GM23338 (cell line): ENCODE data around the gene CCDC196. TPM values are rescaled to one million over a fixed set of nuclear protein-coding genes. Genes with fewer than 3 reads are reported as not detected.

Source experiments
- ATAC-seq: fragments of 200-7000 bp; cut with Tn5 transposase; 3 replicates; pipeline ENCODE4 v1.9.1; 2020
- DNase-seq: peaks from one replicate; pipeline ENCODE4 v3.0.0-alpha.2; 2015; ENCODE audit warnings: low spot score
- H2AFZ ChIP-seq: fragments of 200-600 bp; sonication (generic); 2 replicates; pipeline ENCODE4 v1.8.0; 2016; ENCODE audit warnings: antibody characterized with exemption, mild to moderate bottlenecking, moderate library complexity
- H3F3A ChIP-seq: fragments of 200-600 bp; sonication (generic); replicated peaks from 2 replicates; pipeline ENCODE4 v1.8.0; 2017; ENCODE audit warnings: antibody characterized with exemption, mixed run types, low read depth
- H3K27ac ChIP-seq: fragments of 200-600 bp; sonication (generic); 2 replicates; pipeline ENCODE4 v1.6.1; 2016; ENCODE audit warnings: low read depth
- H3K27me3 ChIP-seq: fragments of 200-600 bp; sonication (generic); 2 replicates; pipeline ENCODE4 v1.8.0; 2016; ENCODE audit warnings: mild to moderate bottlenecking, mixed run types, moderate library complexity; ENCODE audit not compliant: insufficient read depth
- H3K36me3 ChIP-seq: fragments of 200-600 bp; sonication (generic); 2 replicates; pipeline ENCODE4 v1.8.0; 2016; ENCODE audit warnings: mild to moderate bottlenecking; ENCODE audit not compliant: insufficient read depth
- H3K4me1 ChIP-seq: fragments of 200-600 bp; sonication (generic); 2 replicates; pipeline ENCODE4 v1.8.0; 2016; ENCODE audit warnings: mild to moderate bottlenecking, moderate library complexity; ENCODE audit not compliant: insufficient read depth
- H3K4me2 ChIP-seq: fragments of 200-600 bp; sonication (generic); 2 replicates; pipeline ENCODE4 v1.7.1; 2017; ENCODE audit warnings: mixed run types
- H3K4me3 ChIP-seq: fragments of 200-600 bp; sonication (generic); 2 replicates; pipeline ENCODE4 v1.6.1; 2016; ENCODE audit warnings: mixed run types
- H3K79me2 ChIP-seq: fragments of 200-600 bp; sonication (generic); replicated peaks from 2 replicates; pipeline ENCODE4 v1.8.0; 2017; ENCODE audit warnings: mild to moderate bottlenecking; ENCODE audit not compliant: insufficient read depth
- H3K9me2 ChIP-seq: fragments of 200-600 bp; sonication (generic); 2 replicates; pipeline ENCODE4 v1.8.0; 2017; ENCODE audit not compliant: insufficient read depth
- H4K20me1 ChIP-seq: fragments of 200-600 bp; sonication (generic); replicated peaks from 2 replicates; pipeline ENCODE4 v1.8.0; 2017; ENCODE audit warnings: mild to moderate bottlenecking; ENCODE audit not compliant: insufficient read depth
- H3K27ac Mint-ChIP-seq: 2 replicates; pipeline ENCODE4 v1.8.0; 2020; ENCODE audit warnings: inconsistent platforms, mild to moderate bottlenecking, moderate library complexity, mixed read lengths
- H3K27me3 Mint-ChIP-seq: 3 replicates; pipeline ENCODE4 v1.8.0; 2022; ENCODE audit warnings: low read depth, mild to moderate bottlenecking, moderate library complexity, mixed read lengths, inconsistent platforms; ENCODE audit not compliant: insufficient read depth, poor library complexity
- H3K36me3 Mint-ChIP-seq: 3 replicates; pipeline ENCODE4 v1.8.0; 2021; ENCODE audit warnings: low read depth, mild to moderate bottlenecking, inconsistent platforms, moderate library complexity, mixed read lengths
- H3K4me1 Mint-ChIP-seq: 3 replicates; pipeline ENCODE4 v1.8.0; 2020; ENCODE audit warnings: mild to moderate bottlenecking, inconsistent platforms, mixed read lengths
- H3K4me3 Mint-ChIP-seq: 3 replicates; pipeline ENCODE4 v1.8.0; 2021; ENCODE audit warnings: moderate library complexity, mild to moderate bottlenecking, inconsistent platforms, mixed read lengths
- H3K9me3 Mint-ChIP-seq: 3 replicates; pipeline ENCODE4 v1.8.0; 2020; ENCODE audit warnings: moderate library complexity, mild to moderate bottlenecking, inconsistent platforms, mixed read lengths
- CREB1 ChIP-seq: fragments of 250-450 bp; sonication (Bioruptor Pico); IDR thresholded peaks from 2 replicates; pipeline ENCODE4 v1.5.0; 2020; ENCODE audit warnings: low read depth, mild to moderate bottlenecking, moderate library complexity
- CTCF ChIP-seq, 2 experiments: fragments of 200-600 bp in 1 of 2; sonication (generic) in 1 of 2; conservative IDR thresholded peaks; 2 replicates each; pipeline versions ENCODE4 v1.5.1 to v1.6.1; 2016 to 2017; ENCODE audit warnings: antibody characterized with exemption in 2 of 2, low read depth in 2 of 2, mild to moderate bottlenecking in 2 of 2, moderate library complexity in 1 of 2
- ETS1 ChIP-seq: IDR thresholded peaks from 2 replicates; pipeline ENCODE4 v1.6.1; 2016; ENCODE audit warnings: antibody characterized with exemption
- EZH2 ChIP-seq: fragments of 200-600 bp; sonication (generic); IDR thresholded peaks from one replicate; pipeline ENCODE4 v1.8.0; 2017; ENCODE audit warnings: antibody characterized with exemption, mild to moderate bottlenecking, low read depth; ENCODE audit not compliant: unreplicated experiment
- EZH2phosphoT487 ChIP-seq: fragments of 200-600 bp; sonication (generic); IDR thresholded peaks from one replicate; pipeline ENCODE4 v1.8.1; 2018; ENCODE audit warnings: antibody characterized with exemption; ENCODE audit not compliant: unreplicated experiment
- JUNB ChIP-seq: IDR thresholded peaks from one replicate; pipeline ENCODE4 v1.6.1; 2016; ENCODE audit warnings: antibody characterized with exemption; ENCODE audit not compliant: unreplicated experiment
- NANOG ChIP-seq: IDR thresholded peaks from 2 replicates; pipeline ENCODE4 v1.6.1; 2016; ENCODE audit warnings: antibody characterized with exemption, borderline replicate concordance
- POLR2AphosphoS5 ChIP-seq: IDR thresholded peaks from 2 replicates; pipeline ENCODE4 v1.6.1; 2016; ENCODE audit warnings: antibody characterized with exemption, low read depth
- REST ChIP-seq: IDR thresholded peaks from one replicate; pipeline ENCODE4 v1.6.1; 2018; ENCODE audit warnings: antibody characterized with exemption; ENCODE audit not compliant: unreplicated experiment
- STAT1 ChIP-seq: IDR thresholded peaks from one replicate; pipeline ENCODE4 v1.6.1; 2016; ENCODE audit warnings: antibody characterized with exemption; ENCODE audit not compliant: unreplicated experiment
- ZNF114 ChIP-seq: fragments of 250-450 bp; sonication (Bioruptor Pico); IDR thresholded peaks from 2 replicates; pipeline ENCODE4 v1.5.0; 2020; ENCODE audit warnings: mild to moderate bottlenecking, moderate library complexity
- ZNF331 ChIP-seq: fragments of 250-450 bp; sonication (Bioruptor Pico); IDR thresholded peaks from 2 replicates; pipeline ENCODE4 v1.5.0; 2020; ENCODE audit warnings: low read depth, mild to moderate bottlenecking, moderate library complexity
- ZNF462 ChIP-seq: fragments of 250-450 bp; sonication (Bioruptor Pico); IDR thresholded peaks from 2 replicates; pipeline ENCODE4 v1.5.0; 2020; ENCODE audit warnings: mild to moderate bottlenecking, moderate library complexity
- long read RNA-seq: library from polyadenylated mRNA; unstranded; transcript quantifications from one replicate; pipeline ENCODE4 v2.0.0, GENCODE V29; 2020; ENCODE audit not compliant: unreplicated experiment
- polyA plus RNA-seq: library from polyadenylated mRNA; unstranded; fragments of >200 nt; fragmentation: Nextera tagmentation; extraction: Ambion mirVana; gene quantifications from 2 replicates; pipeline ENCODE4 v1.2.1, GENCODE V29; 2016
- total RNA-seq: library from RNA; depleted of rRNA; stranded (reverse); fragments of >200 nt; shearing (Covaris generic); gene quantifications from 2 replicates; pipeline ENCODE4 v1.2.3, GENCODE V29; 2014; rRNA removed

Gene CCDC196
- not detected in 2 replicates for total RNA-seq
- 0.27 TPM in 1 of 2 replicates, not detected in the other for polyA plus RNA-seq
- long read RNA-seq, result 0 reads

- no peaks in the 10 kb centered on the region for H3F3A ChIP-seq
- no peaks in the 10 kb centered on the region for H3K9me2 ChIP-seq
- H3K4me2 ChIP-seq, result no peak within 1 kb of the TSS
- H3K27me3 Mint-ChIP-seq, result no peaks in the 10 kb centered on the region
- no peak within 1 kb of the TSS for H3K4me3 Mint-ChIP-seq
- TF ChIP-seq CREB1 (CRISPR knock-in tag) (no peak), ZNF331 (CRISPR knock-in tag) (no peak), REST (no peak), POLR2AphosphoS5 (no peak), ZNF114 (no peak), NANOG (no peak), ETS1 (no peak), ZNF462 (CRISPR knock-in tag) (no peak), STAT1 (no peak), EZH2 (no peak), JUNB (no peak), CTCF (conservative IDR thresholded peaks at IDR 0.05; ENCODE audit: low read depth in 2 of 2) (no peak), EZH2phosphoT487 (no peak)
- no peak within 1 kb of the TSS for H3K27ac Mint-ChIP-seq
- ATAC-seq (no peak), DNase-seq (no peak)
- H3K27ac ChIP-seq, result no peak within 1 kb of the TSS
- no peak within 1 kb of the TSS for H3K4me3 ChIP-seq
- no peaks in the 10 kb centered on the region for H3K36me3 Mint-ChIP-seq
- H3K36me3 ChIP-seq, result no peaks in the 10 kb centered on the region
- no peaks in the 10 kb centered on the region for H3K27me3 ChIP-seq
- no peaks in the 10 kb centered on the region for H3K4me1 Mint-ChIP-seq
- no peak within 1 kb of the TSS for H2AFZ ChIP-seq
- no peaks in the 10 kb centered on the region for H3K79me2 ChIP-seq
- H3K4me1 ChIP-seq, result no peaks in the 10 kb centered on the region
- no peaks in the 10 kb centered on the region for H4K20me1 ChIP-seq
- no peaks in the 10 kb centered on the region for H3K9me3 Mint-ChIP-seq
These were observed at the start of gene CCDC196 for GRCh38 chr14:66485910-66486421. Gene CCDC196, plus strand, starts transcription at chr14:66486371. Its CDS starts 132 bp downstream, at chr14:66486503.
